SH-SY5Y (cell line): ENCODE measurements around the gene CALML5.

ENCODE experiments used
- GATA2 ChIP-seq: IDR thresholded peaks from 2 replicates; pipeline ENCODE4 v1.6.1; 2011; ENCODE audit warnings: mild to moderate bottlenecking, low read depth, low read length
- GATA3 ChIP-seq: IDR thresholded peaks from 2 replicates; pipeline ENCODE4 v1.6.1; 2011; ENCODE audit warnings: low read depth, mild to moderate bottlenecking, low read length, moderate library complexity

DNA sequence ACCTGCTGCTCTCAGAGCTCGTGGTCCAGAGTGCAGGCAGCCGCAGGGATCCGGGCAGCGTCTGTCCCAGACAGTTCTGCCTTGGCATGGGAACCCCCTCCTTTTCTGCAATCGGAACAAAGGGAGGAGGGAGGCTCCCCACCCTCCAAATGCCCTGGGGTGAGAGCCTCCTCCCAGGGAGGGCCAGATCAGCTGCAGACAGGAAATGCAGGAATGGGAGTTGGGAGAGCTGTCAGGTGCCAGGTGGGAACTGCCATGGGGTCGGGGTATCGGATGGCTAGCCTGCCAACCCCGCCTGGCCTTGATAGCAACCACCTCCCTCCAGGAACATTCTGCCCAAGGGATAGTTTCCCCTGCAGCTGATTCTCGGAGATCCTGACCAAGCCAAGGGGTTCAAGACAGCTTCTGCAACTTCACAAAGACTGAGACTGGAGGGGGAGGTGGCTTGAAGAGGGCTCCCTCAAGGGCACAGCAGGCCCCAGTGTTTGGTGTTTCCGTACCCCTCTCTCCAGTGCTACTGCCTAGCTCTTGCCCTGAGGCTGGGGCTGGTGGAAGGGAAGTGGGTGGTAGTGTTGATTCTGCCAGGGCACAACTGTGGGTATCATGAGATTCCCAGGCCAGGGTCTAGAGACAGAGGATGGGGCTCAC is at the start of gene CALML5:
- no peak for TF ChIP-seq GATA3
- TF ChIP-seq GATA2, result no peak
